BLaER1 treated with 17β-estradiol and CSF1 and Interleukin-3, amounts not matched to agents 10 nM and 100 nM (cell line): ENCODE data around the gene CDC42BPA.

ENCODE experiments used
- H3K27ac ChIP-seq, 11 experiments: shearing (Covaris generic); formaldehyde crosslinking; 2 replicates each; pipeline ENCODE4 v1.8.1; 2022
- H3K27me3 ChIP-seq, 11 experiments: shearing (Covaris generic); formaldehyde crosslinking; 2 replicates each; pipeline ENCODE4 v1.8.1; 2022
- H3K36me3 ChIP-seq, 11 experiments: shearing (Covaris generic); formaldehyde crosslinking; 2 replicates each; pipeline ENCODE4 v1.8.1; 2022
- H3K4me1 ChIP-seq, 10 experiments: shearing (Covaris generic); formaldehyde crosslinking; 2 replicates each; pipeline ENCODE4 v1.8.1; 2022
- H3K4me2 ChIP-seq, 11 experiments: shearing (Covaris generic); formaldehyde crosslinking; 2 replicates each; pipeline ENCODE4 v1.8.1; 2022
- H3K4me3 ChIP-seq, 10 experiments: shearing (Covaris generic); formaldehyde crosslinking; 2 replicates each; pipeline ENCODE4 v1.8.1; 2022
- H3K9ac ChIP-seq, 11 experiments: shearing (Covaris generic); formaldehyde crosslinking; 2 replicates each; pipeline ENCODE4 v1.8.1; 2022
- H3K9me3 ChIP-seq, 11 experiments: shearing (Covaris generic); formaldehyde crosslinking; replicated peaks in 1 of 11; 2 replicates each; pipeline ENCODE4 v1.8.1; 2022
- H4K20me1 ChIP-seq, 11 experiments: shearing (Covaris generic); formaldehyde crosslinking; 2 replicates each; pipeline ENCODE4 v1.8.1; 2022
- Cebpa-rat ChIP-seq, 11 experiments: shearing (Covaris generic); IDR thresholded peaks; 2 replicates each; pipeline ENCODE4 v1.8.1; 2022

CDC42BPA gene

GRCh38 chr1:227065311-227065710 lies 253.0 kb downstream of the CDC42BPA start:
- Histone ChIP-seq H3K4me3 (no peak overlapping the region), H4K20me1 (no peaks in the 10 kb centered on the region), H3K27me3 (no peaks in the 10 kb centered on the region), H3K9me3 (peaks cover 0 to 8% (median 6%) of the 10 kb centered on the region in 11 experiments; a peak in 7 of 22 replicates), H3K4me2 (no peak overlapping the region), H3K27ac (no peak overlapping the region), H3K4me1 (no peaks in the 10 kb centered on the region), H3K36me3 (peaks cover 0 to 10% (median 0%) of the 10 kb centered on the region in 11 experiments; a peak in 2 of 22 replicates), H3K9ac (no peak overlapping the region)
- no peak for TF ChIP-seq Cebpa-rat (IDR thresholded peaks at IDR 0.05)

DNA sequence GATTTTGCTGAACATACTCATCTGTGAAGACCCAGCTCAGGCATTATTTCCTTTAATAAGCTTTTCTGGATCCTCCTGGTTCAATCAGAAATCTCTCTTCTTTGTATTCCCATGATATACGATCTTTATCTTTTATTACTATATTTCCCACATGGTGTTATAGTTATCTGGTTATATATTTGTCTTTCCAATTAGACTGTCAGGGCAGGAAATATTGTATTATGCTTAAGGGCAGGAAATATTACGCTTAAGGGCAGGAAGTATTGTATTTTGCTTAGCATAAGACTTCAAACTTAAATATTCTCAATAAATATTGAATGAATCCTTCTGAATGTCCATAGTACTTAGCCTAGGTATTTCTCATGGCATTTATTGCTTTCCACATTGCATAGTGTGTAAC lies 256.0 kb downstream of the CDC42BPA start:
- Histone ChIP-seq H3K4me3 (no peak overlapping the region), H3K4me1 (no peaks in the 10 kb centered on the region), H3K27me3 (no peaks in the 10 kb centered on the region), H3K4me2 (no peak overlapping the region), H4K20me1 (no peaks in the 10 kb centered on the region), H3K36me3 (peaks cover 0 to 8% (median 0%) of the 10 kb centered on the region in 11 experiments; a peak in 2 of 22 replicates), H3K9me3 (peaks cover 5 to 19% (median 9%) of the 10 kb centered on the region in 11 experiments; a peak in 12 of 22 replicates), H3K27ac (no peak overlapping the region), H3K9ac (no peak overlapping the region)
- TF ChIP-seq Cebpa-rat (IDR thresholded peaks at IDR 0.05): no peak

GRCh38 chr1:227059076-227059475 lies 259.2 kb downstream of the CDC42BPA start:
- H3K4me1 ChIP-seq: no peaks in the 10 kb centered on the region
- H3K4me3 ChIP-seq: no peak overlapping the region
- H3K9me3 ChIP-seq: peaks cover 5 to 19% (median 9%) of the 10 kb centered on the region in 11 experiments; a peak in 12 of 22 replicates
- no peak for TF ChIP-seq Cebpa-rat (IDR thresholded peaks at IDR 0.05)
- no peaks in the 10 kb centered on the region for H3K27me3 ChIP-seq
- H3K4me2 ChIP-seq: no peak overlapping the region
- no peaks in the 10 kb centered on the region for H4K20me1 ChIP-seq
- no peak overlapping the region for H3K27ac ChIP-seq
- H3K36me3 ChIP-seq: no peaks in the 10 kb centered on the region; a peak in 2 of 22 replicates
- no peak overlapping the region for H3K9ac ChIP-seq

GRCh38 chr1:227058321-227058751 lies 260.0 kb downstream of the CDC42BPA start:
- Histone ChIP-seq H3K27me3 (no peaks in the 10 kb centered on the region), H3K4me1 (no peaks in the 10 kb centered on the region), H3K27ac (no peak overlapping the region), H3K4me3 (no peak overlapping the region), H4K20me1 (no peaks in the 10 kb centered on the region), H3K4me2 (no peak overlapping the region), H3K36me3 (no peaks in the 10 kb centered on the region; a peak in 2 of 22 replicates), H3K9ac (no peak overlapping the region), H3K9me3 (peaks cover 5 to 19% (median 9%) of the 10 kb centered on the region in 11 experiments; a peak in 12 of 22 replicates)
- no peak for TF ChIP-seq Cebpa-rat (IDR thresholded peaks at IDR 0.05)

DNA sequence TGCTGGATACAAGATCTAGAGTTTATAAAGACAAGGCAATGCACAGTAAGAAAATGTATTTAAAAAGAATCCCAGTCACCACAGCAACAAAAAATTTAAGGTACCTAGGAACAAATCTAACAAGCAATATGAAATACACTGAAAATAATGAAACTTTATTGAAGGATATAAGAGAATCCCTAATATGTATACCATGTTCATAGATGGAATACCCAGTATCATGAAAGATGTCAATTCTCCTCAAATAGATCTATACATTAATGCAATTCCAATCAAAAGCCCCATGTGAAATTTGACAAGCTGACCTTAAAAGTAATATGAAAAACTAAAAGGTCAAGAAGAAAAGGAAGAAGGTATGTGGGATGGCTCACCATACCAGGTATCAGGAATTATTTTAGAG lies 269.0 kb downstream of the CDC42BPA start:
- Histone ChIP-seq H4K20me1 (no peaks in the 10 kb centered on the region), H3K4me3 (no peak overlapping the region), H3K36me3 (peaks cover 0 to 11% (median 0%) of the 10 kb centered on the region in 11 experiments; a peak in 3 of 22 replicates), H3K27ac (no peak overlapping the region), H3K9ac (no peak overlapping the region), H3K4me1 (no peaks in the 10 kb centered on the region), H3K4me2 (no peak overlapping the region), H3K9me3 (peaks cover 0 to 9% (median 6%) of the 10 kb centered on the region in 11 experiments; a peak in 7 of 22 replicates), H3K27me3 (no peaks in the 10 kb centered on the region)
- TF ChIP-seq Cebpa-rat (IDR thresholded peaks at IDR 0.05): no peak

- no peak for TF ChIP-seq Cebpa-rat (IDR thresholded peaks at IDR 0.05)
- peaks cover 0 to 15% (median 0%) of the 10 kb centered on the region in 11 experiments; a peak in 5 of 22 replicates for H3K36me3 ChIP-seq
- no peaks in the 10 kb centered on the region for H4K20me1 ChIP-seq
- peaks cover 1 to 12% (median 7%) of the 10 kb centered on the region in 11 experiments; a peak in 11 of 22 replicates for H3K9me3 ChIP-seq
- no peaks in the 10 kb centered on the region for H3K27me3 ChIP-seq
- no peak overlapping the region for H3K4me3 ChIP-seq
- no peak overlapping the region for H3K4me2 ChIP-seq
- no peak overlapping the region for H3K27ac ChIP-seq
- no peaks in the 10 kb centered on the region for H3K4me1 ChIP-seq
- no peak overlapping the region for H3K9ac ChIP-seq
Measured at GRCh38 chr1:227043755-227044154, 274.5 kb downstream of the CDC42BPA start.

- Histone ChIP-seq H3K27me3 (no peaks in the 10 kb centered on the region), H3K4me3 (no peak overlapping the region), H3K27ac (no peak overlapping the region), H3K4me1 (peaks cover 0 to 3% (median 0%) of the 10 kb centered on the region in 10 experiments; a peak in 1 of 20 replicates), H4K20me1 (no peaks in the 10 kb centered on the region), H3K36me3 (peaks cover 0 to 20% (median 0%) of the 10 kb centered on the region in 11 experiments; a peak in 6 of 22 replicates), H3K9me3 (peaks cover 1 to 16% (median 5%) of the 10 kb centered on the region in 11 experiments; a peak in 12 of 22 replicates), H3K9ac (no peak overlapping the region), H3K4me2 (no peak overlapping the region)
- TF ChIP-seq Cebpa-rat (IDR thresholded peaks at IDR 0.05): no peak
Measured at GRCh38 chr1:227042292-227042691, 276.0 kb downstream of the CDC42BPA start.

DNA sequence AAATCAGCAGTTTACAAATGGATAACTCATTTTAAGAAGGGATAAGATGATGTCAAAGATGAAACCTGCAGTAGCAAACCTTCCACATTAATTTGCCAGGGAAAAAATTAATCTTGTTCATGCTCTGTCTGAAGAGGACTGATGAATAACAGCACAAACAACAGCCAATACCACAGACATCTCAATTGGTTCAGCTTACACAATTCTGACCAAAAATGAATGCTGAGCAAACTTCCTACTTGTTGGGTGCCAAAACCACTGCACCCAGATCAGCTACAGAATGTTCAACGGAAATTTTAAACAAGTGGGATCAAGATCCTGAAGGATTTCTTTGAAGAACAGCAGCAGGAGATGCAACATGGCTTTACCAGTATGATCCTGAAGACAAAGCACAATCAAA lies 279.9 kb downstream of the CDC42BPA start:
- Histone ChIP-seq H3K36me3 (peaks cover 0 to 32% (median 0%) of the 10 kb centered on the region in 11 experiments; a peak in 5 of 22 replicates), H4K20me1 (no peaks in the 10 kb centered on the region), H3K9me3 (peaks cover 0 to 12% (median 5%) of the 10 kb centered on the region in 11 experiments; a peak in 6 of 22 replicates), H3K27ac (no peak overlapping the region), H3K4me3 (no peak overlapping the region), H3K27me3 (no peaks in the 10 kb centered on the region), H3K9ac (no peak overlapping the region), H3K4me1 (peaks cover 0 to 7% (median 0%) of the 10 kb centered on the region in 10 experiments; a peak in 1 of 20 replicates), H3K4me2 (no peak overlapping the region)
- TF ChIP-seq Cebpa-rat (IDR thresholded peaks at IDR 0.05): no peak

GRCh38 chr1:227037121-227037520 lies 281.2 kb downstream of the CDC42BPA start:
- Histone ChIP-seq H3K4me1 (peaks cover 0 to 7% (median 0%) of the 10 kb centered on the region in 10 experiments; a peak in 1 of 20 replicates), H3K27me3 (no peaks in the 10 kb centered on the region), H3K36me3 (peaks cover 0 to 44% (median 0%) of the 10 kb centered on the region in 11 experiments; a peak in 6 of 22 replicates), H4K20me1 (no peaks in the 10 kb centered on the region), H3K9ac (no peak overlapping the region), H3K9me3 (peaks cover 0 to 12% (median 5%) of the 10 kb centered on the region in 11 experiments; a peak in 6 of 22 replicates), H3K4me2 (no peak overlapping the region), H3K27ac (no peak overlapping the region), H3K4me3 (no peak overlapping the region)
- TF ChIP-seq Cebpa-rat (IDR thresholded peaks at IDR 0.05): no peak

- no peak overlapping the region for H3K27ac ChIP-seq
- H3K27me3 ChIP-seq: no peaks in the 10 kb centered on the region
- peaks cover 0 to 55% (median 0%) of the 10 kb centered on the region in 11 experiments; a peak in 6 of 22 replicates for H3K36me3 ChIP-seq
- H3K4me2 ChIP-seq: no peak overlapping the region
- no peaks in the 10 kb centered on the region for H4K20me1 ChIP-seq
- peaks cover 0 to 7% (median 0%) of the 10 kb centered on the region in 10 experiments; a peak in 1 of 20 replicates for H3K4me1 ChIP-seq
- no peak overlapping the region for H3K9ac ChIP-seq
- peaks cover 0 to 12% (median 5%) of the 10 kb centered on the region in 11 experiments; a peak in 6 of 22 replicates for H3K9me3 ChIP-seq
- no peak for TF ChIP-seq Cebpa-rat (IDR thresholded peaks at IDR 0.05)
- H3K4me3 ChIP-seq: no peak overlapping the region
Measured at GRCh38 chr1:227035316-227035715, 283.0 kb downstream of the CDC42BPA start.
